Measurements from ENCODE around the gene GRID2. TPM values are rescaled to one million over a fixed set of nuclear protein-coding genes. Genes with fewer than 3 reads are reported as not detected.
"Not testable (repeated sequence)": the region's sequence is repeated elsewhere in the genome, so short reads cannot be mapped to it uniquely, and the experiment has no call there.

Gene GRID2
- total RNA-seq, 4 donors from 2014 or later, result 0.33 TPM; not detected in 3

DNA sequence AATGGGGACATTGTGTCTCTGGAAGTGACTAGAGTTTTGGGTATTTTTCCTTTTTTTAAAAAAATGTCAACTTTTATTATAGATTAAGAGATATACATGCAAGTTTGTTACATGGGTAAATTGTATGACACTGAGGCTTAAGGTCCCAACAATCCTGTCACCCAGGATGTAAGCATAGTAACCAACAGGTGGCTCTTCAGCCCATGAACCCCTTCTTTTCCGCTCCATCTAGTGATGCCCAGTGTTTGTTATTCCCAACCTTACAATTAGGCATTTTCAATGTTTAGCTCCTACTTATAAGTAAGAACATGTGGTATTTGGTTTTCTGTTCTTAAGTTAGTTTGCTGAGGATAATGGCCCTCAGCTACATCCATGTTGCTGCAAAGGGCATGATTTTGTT is 102.7 kb downstream of the GRID2 start:
- WGBS, 2 donors, result 97 to 100% methylated on average over 1 of the region's 1 CpG
- no peaks in the 10 kb centered on the region for H3K9me3 ChIP-seq
- no peaks in the 10 kb centered on the region for H3K36me3 ChIP-seq
- H3K4me1 ChIP-seq, result no peaks in the 10 kb centered on the region
- H3K27me3 ChIP-seq, result no peaks in the 10 kb centered on the region
- no peak overlapping the region for H3K27ac ChIP-seq
- TF ChIP-seq CTCF (IDR thresholded peaks at IDR 0.05), result no peak
- no peak for TF ChIP-seq POLR2A (IDR thresholded peaks at IDR 0.05)
- intact Hi-C loops (cut with DNase I), result no loop called here
- DNase-seq, result no peak
- H3K4me3 ChIP-seq (replicated peaks in 1 of 3), result no peak overlapping the region

DNA sequence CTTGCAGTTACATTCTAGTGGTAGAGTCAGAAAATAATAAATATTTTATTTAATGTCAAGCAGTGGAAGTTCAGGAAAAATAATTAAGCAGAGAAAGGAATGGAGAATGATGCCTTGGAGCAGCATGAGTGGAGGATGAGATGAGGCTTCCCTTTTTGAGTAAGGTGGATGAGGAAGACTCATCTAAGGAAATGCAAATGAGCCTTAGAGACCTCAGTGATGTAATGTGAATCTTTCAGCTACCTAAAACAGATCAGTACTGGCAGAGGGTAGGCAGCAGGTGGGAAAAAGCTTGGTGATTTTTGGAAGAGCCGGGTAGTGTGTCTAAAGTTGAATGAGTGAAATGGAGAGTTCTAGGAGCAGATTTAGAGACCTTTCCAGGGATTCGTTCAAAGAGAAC is 118.2 kb downstream of the GRID2 start:
- Histone ChIP-seq H3K27ac (no peak overlapping the region), H3K36me3 (no peaks in the 10 kb centered on the region), H3K9me3 (no peaks in the 10 kb centered on the region), H3K4me3 (replicated peaks in 1 of 3) (no peak overlapping the region), H3K4me1 (no peaks in the 10 kb centered on the region), H3K27me3 (no peaks in the 10 kb centered on the region)
- no peak for DNase-seq
- TF ChIP-seq POLR2A (IDR thresholded peaks at IDR 0.05), result no peak
- intact Hi-C loops (cut with DNase I), result no loop called here
- WGBS, 2 donors, result 73 to 86% methylated on average over 2 of the region's 2 CpGs

- intact Hi-C loops (cut with DNase I), result no loop called here
- no peaks in the 10 kb centered on the region for H3K27me3 ChIP-seq
- H3K36me3 ChIP-seq, result no peaks in the 10 kb centered on the region
- no peaks in the 10 kb centered on the region for H3K4me1 ChIP-seq
- DNase-seq, result no peak
- TF ChIP-seq CTCF (IDR thresholded peaks at IDR 0.05) (no peak), POLR2A (IDR thresholded peaks at IDR 0.05) (no peak)
- no peaks in the 10 kb centered on the region for H3K9me3 ChIP-seq
- H3K4me3 ChIP-seq (replicated peaks in 1 of 3), result no peak overlapping the region
- H3K27ac ChIP-seq, result no peak overlapping the region
- WGBS, 2 donors, result 92 to 100% methylated on average over 2 to 4 of the region's 4 CpGs
Observed at GRCh38 chr4:92433272-92433758, 129.5 kb downstream of the GRID2 start.

DNA sequence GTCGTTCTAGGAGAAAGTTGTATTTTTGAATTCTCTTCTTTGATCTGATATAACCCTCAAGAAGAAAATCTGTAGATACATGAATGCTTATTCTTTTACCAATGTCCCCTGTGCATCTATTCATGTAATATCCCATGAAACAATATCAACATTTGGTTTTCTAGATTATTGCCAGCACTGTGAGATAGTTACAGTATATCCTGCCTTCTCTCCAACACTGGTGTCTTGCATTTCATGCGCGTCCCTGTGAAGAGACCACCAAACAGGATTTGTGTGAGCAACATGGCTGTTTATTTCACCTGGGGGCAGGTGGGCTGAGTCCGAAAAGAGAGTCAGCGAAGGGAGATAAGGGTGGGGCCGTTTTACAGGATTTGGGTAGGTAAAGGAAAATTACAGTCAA is 135.0 kb downstream of the GRID2 start:
- not testable (repeated sequence) for DNase-seq

GRCh38 chr4:92442131-92442530 is 138.4 kb downstream of the GRID2 start:
- H3K36me3 ChIP-seq; H3K9me3 ChIP-seq; DNase-seq; H3K27ac ChIP-seq; intact Hi-C loops (cut with DNase I); H3K4me3 ChIP-seq (replicated peaks in 1 of 3); H3K27me3 ChIP-seq; H3K4me1 ChIP-seq: not testable (repeated sequence)
- WGBS, 2 donors, result 91% methylated on average over 20 of the region's 20 CpGs

More for the DNA sequence above, 135.0 kb downstream of the GRID2 start:
- H3K27me3 ChIP-seq; intact Hi-C loops (cut with DNase I); H3K36me3 ChIP-seq; H3K4me1 ChIP-seq; H3K4me3 ChIP-seq (replicated peaks in 1 of 3); H3K27ac ChIP-seq; H3K9me3 ChIP-seq: not testable (repeated sequence)
- 80 to 86% methylated on average over 6 of the region's 6 CpGs for WGBS, 2 donors

DNA sequence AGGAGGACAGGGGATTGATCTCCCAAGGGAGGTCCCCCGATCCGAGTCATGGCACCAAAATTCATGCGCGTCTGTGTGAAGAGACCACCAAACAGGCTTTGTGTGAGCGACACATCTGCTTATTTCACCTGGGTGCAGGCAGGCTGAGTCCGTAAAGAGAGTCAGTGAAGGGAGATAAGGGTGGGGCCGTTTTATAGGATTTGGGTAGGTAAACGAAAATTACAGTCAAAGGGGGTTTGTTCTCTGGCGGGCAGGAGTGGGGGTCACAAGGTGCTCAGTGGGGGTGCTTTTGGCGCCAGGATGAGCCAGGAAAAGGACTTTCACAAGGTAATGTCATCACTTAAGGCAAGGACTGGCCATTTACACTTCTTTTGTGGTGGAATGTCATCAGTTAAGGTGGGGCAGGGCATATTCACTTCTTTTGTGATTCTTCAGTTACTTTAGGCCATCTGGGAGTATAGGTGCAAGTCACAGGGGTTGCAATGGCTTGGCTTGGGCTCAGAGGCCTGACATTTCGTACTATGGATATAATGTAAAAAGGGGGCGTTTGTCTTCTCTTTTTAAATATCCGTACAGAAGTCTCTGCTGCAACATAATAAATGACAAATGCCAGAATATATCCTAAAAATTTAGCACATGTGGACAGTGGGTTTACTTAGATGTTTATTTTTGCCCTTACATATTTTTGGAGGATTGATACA is 140.5 kb downstream of the GRID2 start:
- 92% methylated on average over 13 of the region's 13 CpGs for WGBS, 2 donors
- H3K27ac ChIP-seq; DNase-seq; H3K4me3 ChIP-seq (replicated peaks in 1 of 3); H3K27me3 ChIP-seq; H3K4me1 ChIP-seq; intact Hi-C loops (cut with DNase I); H3K9me3 ChIP-seq; H3K36me3 ChIP-seq: not testable (repeated sequence)

DNA sequence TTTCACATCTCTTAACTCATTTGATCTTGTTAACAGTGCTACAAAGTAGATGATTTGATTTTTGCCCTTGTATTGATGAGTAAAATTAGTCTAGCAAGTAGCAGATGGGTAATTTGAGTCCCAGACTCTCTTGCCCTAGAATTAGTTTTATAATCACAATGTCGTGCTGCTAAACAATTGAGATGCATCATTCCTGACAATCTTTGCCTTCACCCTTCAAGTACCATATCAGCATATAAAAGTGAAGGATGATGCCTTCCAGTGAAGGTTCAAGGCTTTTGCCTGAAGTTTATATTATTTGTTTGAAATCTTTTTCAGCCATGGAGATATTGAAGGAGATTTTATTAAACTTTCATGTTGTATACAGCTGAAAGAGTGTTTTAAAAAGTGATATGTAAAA is 141.4 kb downstream of the GRID2 start:
- no peaks in the 10 kb centered on the region for H3K9me3 ChIP-seq
- intact Hi-C loops (cut with DNase I), result no loop called here
- no peaks in the 10 kb centered on the region for H3K36me3 ChIP-seq
- H3K27ac ChIP-seq, result no peak overlapping the region
- H3K27me3 ChIP-seq, result no peaks in the 10 kb centered on the region
- H3K4me1 ChIP-seq, result no peaks in the 10 kb centered on the region
- 55 to 63% methylated on average over 1 of the region's 1 CpG for WGBS, 2 donors
- TF ChIP-seq POLR2A (IDR thresholded peaks at IDR 0.05), result no peak
- no peak for TF ChIP-seq CTCF (IDR thresholded peaks at IDR 0.05)
- no peak overlapping the region for H3K4me3 ChIP-seq (replicated peaks in 1 of 3)
- DNase-seq, result no peak

All from thyroid gland (tissue), 4 donors.